ENCODE data around the gene HS3ST5. TPM values are rescaled to one million over a fixed set of nuclear protein-coding genes. Genes with fewer than 3 reads are reported as not detected.

HS3ST5 gene
- total RNA-seq, 1 experiment from 2014 or later, result 14.4 TPM

DNA sequence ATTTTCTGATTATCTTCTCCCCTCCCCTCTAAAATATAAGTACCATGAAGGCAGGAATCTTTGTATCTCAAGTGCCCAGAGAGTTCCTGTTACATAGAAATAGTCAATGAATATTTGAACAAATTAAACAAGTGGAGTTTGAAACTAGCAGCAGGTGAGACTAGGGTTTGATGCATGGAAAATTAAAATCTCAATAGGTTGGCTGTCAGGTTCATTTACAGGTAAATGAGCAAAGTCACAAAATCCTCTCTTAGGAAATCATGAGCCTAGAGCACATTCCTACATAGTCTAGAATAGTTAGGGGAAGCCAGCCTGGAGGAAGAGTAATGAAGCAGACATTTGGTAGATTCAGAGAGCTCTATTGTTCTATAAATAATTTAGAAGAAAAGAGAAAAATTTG, 140.4 kb downstream of the HS3ST5 start:
- no peak overlapping the region for H2AK5ac ChIP-seq (ENCODE audit: insufficient read length, low read length)
- no peak overlapping the region for H3K4me2 ChIP-seq (ENCODE audit: insufficient read depth, insufficient read length, low read length)
- no peak overlapping the region for H2BK120ac ChIP-seq (ENCODE audit: low read depth, low read length, poor library complexity, severe bottlenecking)
- no peaks in the 10 kb centered on the region for H3K27me3 ChIP-seq (ENCODE audit: insufficient read depth, low read length)
- H3K27ac Mint-ChIP-seq, result peak overlapping the region; percentile 32 to 96 (median 87); a peak in 6 of 7 replicates
- H3T11ph ChIP-seq (ENCODE audit: low read length), result no peak overlapping the region
- H3K9me3 ChIP-seq (ENCODE audit: control insufficient read depth, low read depth, low read length), result peaks cover 12% of the 10 kb centered on the region
- no peak overlapping the region for H2BK5ac ChIP-seq (ENCODE audit: insufficient read length, low read length)
- H2BK20ac ChIP-seq (ENCODE audit: low read depth, low read length, poor library complexity, severe bottlenecking), result no peak overlapping the region
- H3K56ac ChIP-seq (ENCODE audit: insufficient read length, low read depth, low read length), result no peak overlapping the region
- no peak for TF ChIP-seq CTCF (conservative IDR thresholded peaks at IDR 0.05)
- peaks cover 11% of the 10 kb centered on the region; the same call in 1 of the 2 replicates for H3K4me1 ChIP-seq (ENCODE audit: insufficient read depth, low read length)
- H2BK15ac ChIP-seq (ENCODE audit: low read depth, low read length), result no peak overlapping the region
- no peaks in the 10 kb centered on the region for H3K23me2 ChIP-seq (ENCODE audit: insufficient read length, low read depth, low read length, poor library complexity, severe bottlenecking)
- no peak overlapping the region for H3K9ac ChIP-seq (ENCODE audit: extremely low read depth, insufficient read length, low read length)
- H4K5ac ChIP-seq (ENCODE audit: insufficient read length, low read depth, low read length), result no peak overlapping the region
- no peaks in the 10 kb centered on the region for H4K20me1 ChIP-seq (ENCODE audit: control insufficient read depth, insufficient read depth, insufficient read length)
- peaks cover 44 to 48% of the 10 kb centered on the region in 2 experiments for H3K4me1 Mint-ChIP-seq
- H3K4ac ChIP-seq (ENCODE audit: low read depth, low read length), result no peak overlapping the region
- no peaks in the 10 kb centered on the region for H3K79me2 ChIP-seq (ENCODE audit: insufficient read depth, low read length)
- H3K4me3 Mint-ChIP-seq, result no peak overlapping the region
- peaks cover 20 to 40% of the 10 kb centered on the region in 2 experiments for H3K9me3 Mint-ChIP-seq
- H3K14ac ChIP-seq (ENCODE audit: insufficient read depth, low read length), result no peak overlapping the region
- H3K23ac ChIP-seq (ENCODE audit: insufficient read length, low read depth, low read length), result no peak overlapping the region
- no peak overlapping the region for H4K91ac ChIP-seq (ENCODE audit: insufficient read length, low read depth, low read length)
- DNase-seq, result no peak
- H3K27ac ChIP-seq (ENCODE audit: insufficient read length, low read depth, low read length), result no peak overlapping the region
- no peak overlapping the region for H3K18ac ChIP-seq (ENCODE audit: insufficient read length, low read depth, low read length)
- H3K79me1 ChIP-seq (ENCODE audit: insufficient read depth, low read depth, low read length, poor library complexity, severe bottlenecking), result no peaks in the 10 kb centered on the region
- no peak overlapping the region for H4K8ac ChIP-seq (replicated peaks; ENCODE audit: insufficient read length, low read depth, low read length)
- no peak overlapping the region for H2BK12ac ChIP-seq (ENCODE audit: insufficient read length, low read depth, low read length)
- no peaks in the 10 kb centered on the region for H3K27me3 Mint-ChIP-seq (ENCODE audit: low read depth)
- peaks cover 22 to 52% (median 44%) of the 10 kb centered on the region in 3 experiments for H3K36me3 Mint-ChIP-seq (ENCODE audit: insufficient read depth in 1 of 3, low read depth in 3 of 3)
- H2AFZ ChIP-seq (ENCODE audit: low read length), result no peak overlapping the region
